Immature natural killer cell (primary cell): ENCODE results near the gene TMEM235. TPM values are rescaled to one million over a fixed set of nuclear protein-coding genes. Genes with fewer than 3 reads are reported as not detected.
A peak's percentile ranks its signal among the peaks of the same experiment; 100 is the strongest.

Experiments used
- DNase-seq, 3 donors: peaks; one replicate each; pipeline ENCODE4 v3.0.0; 2022; ENCODE audit warnings: mixed read lengths in 1 of 3
- H3K27ac Mint-ChIP-seq, 6 donors: one replicate each; pipeline ENCODE4 v1.8.0; 2020; ENCODE audit warnings: mixed read lengths in 6 of 6, mild to moderate bottlenecking in 5 of 6, inconsistent platforms in 4 of 6, moderate library complexity in 3 of 6
- H3K27me3 Mint-ChIP-seq, 3 donors: one replicate each; pipeline ENCODE4 v1.8.0; 2020 to 2021; ENCODE audit warnings: low read depth in 3 of 3, mild to moderate bottlenecking in 3 of 3, mixed read lengths in 3 of 3, moderate library complexity in 3 of 3, inconsistent platforms in 1 of 3
- H3K36me3 Mint-ChIP-seq, 3 donors: one replicate each; pipeline ENCODE4 v1.8.0; 2020; ENCODE audit warnings: mixed read lengths in 3 of 3, inconsistent platforms in 2 of 3, mild to moderate bottlenecking in 2 of 3
- H3K4me1 Mint-ChIP-seq, 2 donors: one replicate each; pipeline ENCODE4 v1.8.0; 2020; ENCODE audit warnings: inconsistent platforms in 2 of 2, mild to moderate bottlenecking in 2 of 2, mixed read lengths in 2 of 2, moderate library complexity in 1 of 2
- H3K4me3 Mint-ChIP-seq, 5 donors: one replicate each; pipeline ENCODE4 v1.8.0; 2020; ENCODE audit warnings: mild to moderate bottlenecking in 5 of 5, mixed read lengths in 5 of 5, inconsistent platforms in 3 of 5, moderate library complexity in 3 of 5
- H3K9me3 Mint-ChIP-seq, 6 donors: one replicate each; pipeline ENCODE4 v1.8.0; 2020; ENCODE audit warnings: mild to moderate bottlenecking in 6 of 6, mixed read lengths in 6 of 6, inconsistent platforms in 4 of 6, moderate library complexity in 3 of 6
- polyA plus RNA-seq, 3 donors: library from polyadenylated mRNA; unstranded; fragments of 300-500 nt; fragmentation: Illumina TruSeq; gene quantifications; one replicate each; pipeline ENCODE4 v1.2.3, GENCODE V29; 2021

The TMEM235 gene
- polyA plus RNA-seq, 3 donors from 2014 or later = not detected

DNA sequence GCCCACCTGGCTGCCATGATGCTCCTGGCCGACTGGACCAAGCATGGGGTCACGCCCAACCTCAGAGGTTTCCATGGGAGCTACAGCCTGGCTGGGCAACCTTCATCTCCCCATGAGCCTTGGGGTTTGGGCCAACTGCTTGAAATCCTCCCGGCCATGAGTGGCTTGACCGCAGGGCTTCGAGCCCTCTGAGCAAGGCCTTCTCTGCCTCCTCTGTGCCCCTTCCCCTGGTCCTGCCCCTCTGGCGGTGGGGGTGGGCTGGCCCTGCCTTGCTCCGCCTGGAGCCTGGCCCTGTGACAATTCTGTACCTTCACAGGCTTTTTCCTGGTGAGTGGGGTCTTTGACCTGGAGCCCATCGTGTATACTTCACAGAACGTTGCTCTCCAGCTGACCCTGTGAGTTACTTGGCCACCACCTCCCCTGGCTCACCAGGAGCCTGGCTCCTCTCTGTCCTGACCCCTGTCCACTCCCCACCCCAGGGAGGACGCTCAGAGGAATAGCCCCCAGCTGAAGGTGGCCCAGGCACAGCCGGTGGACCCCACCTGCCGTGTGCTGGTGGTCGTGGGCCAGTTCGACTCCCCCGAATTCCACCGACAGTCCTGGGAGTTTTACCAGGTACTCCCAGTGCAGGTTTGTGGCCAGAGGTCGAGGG, 26.2 kb upstream of the TMEM235 start:
- no peaks in the 10 kb centered on the region for H3K4me1 Mint-ChIP-seq
- no peak overlapping the region for H3K4me3 Mint-ChIP-seq

DNA sequence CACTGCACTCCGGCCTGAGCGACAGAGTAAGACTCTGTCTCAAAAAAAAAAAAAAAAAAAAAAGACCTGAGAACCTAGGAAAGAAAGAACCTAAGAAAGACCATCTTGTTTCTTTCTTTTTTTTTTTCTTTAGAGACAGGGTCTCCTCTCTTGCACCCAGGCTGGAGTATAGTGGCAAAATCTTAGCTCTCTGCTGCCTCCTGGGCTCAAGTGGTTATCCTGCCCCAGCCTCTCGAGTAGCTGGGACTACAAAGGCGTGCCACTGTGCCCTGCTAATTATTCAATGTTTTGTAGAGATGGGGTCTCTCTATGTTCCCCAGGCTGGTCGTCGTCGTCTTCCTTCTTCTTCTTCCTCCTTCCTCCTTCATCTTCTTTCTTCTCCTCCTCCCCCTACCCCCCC, 25.1 kb upstream of the TMEM235 start:
- H3K9me3 Mint-ChIP-seq = no peaks in the 10 kb centered on the region
- H3K4me1 Mint-ChIP-seq = no peaks in the 10 kb centered on the region
- H3K27me3 Mint-ChIP-seq = peaks cover 0 to 2% (median 0%) of the 10 kb centered on the region in 3 donors
- no peak overlapping the region for H3K27ac Mint-ChIP-seq
- H3K36me3 Mint-ChIP-seq = no peaks in the 10 kb centered on the region
- DNase-seq = no peak
- no peak overlapping the region for H3K4me3 Mint-ChIP-seq

More for the DNA sequence above, 26.2 kb upstream of the TMEM235 start:
- Mint-ChIP-seq H3K27ac (no peak overlapping the region), H3K9me3 (no peaks in the 10 kb centered on the region), H3K27me3 (peaks cover 0 to 2% (median 0%) of the 10 kb centered on the region in 3 donors), H3K36me3 (no peaks in the 10 kb centered on the region)
- no peak for DNase-seq

DNA sequence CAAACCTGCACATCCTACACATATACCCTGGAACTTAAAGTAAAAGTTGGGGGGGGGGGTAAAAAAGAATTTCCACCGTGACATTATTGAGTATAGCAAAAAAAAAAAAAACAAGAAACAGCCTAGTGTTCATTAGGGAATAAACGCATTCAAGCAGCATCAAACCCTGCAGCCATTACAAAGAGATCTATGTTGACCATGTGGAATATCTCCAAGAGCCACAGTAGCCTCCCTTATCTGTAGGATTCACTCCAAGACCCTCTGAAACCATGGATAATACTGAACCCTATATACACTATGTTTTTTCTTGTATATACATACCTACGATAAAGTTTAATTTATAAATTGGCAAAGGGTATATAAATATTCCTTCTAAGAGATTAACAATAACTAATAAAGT, 22.9 kb upstream of the TMEM235 start:
- H3K4me1 Mint-ChIP-seq = no peaks in the 10 kb centered on the region
- H3K4me3 Mint-ChIP-seq = no peak overlapping the region
- no peaks in the 10 kb centered on the region for H3K36me3 Mint-ChIP-seq
- DNase-seq = no peak
- H3K9me3 Mint-ChIP-seq = no peaks in the 10 kb centered on the region
- H3K27ac Mint-ChIP-seq = no peak overlapping the region
- no peaks in the 10 kb centered on the region for H3K27me3 Mint-ChIP-seq

DNA sequence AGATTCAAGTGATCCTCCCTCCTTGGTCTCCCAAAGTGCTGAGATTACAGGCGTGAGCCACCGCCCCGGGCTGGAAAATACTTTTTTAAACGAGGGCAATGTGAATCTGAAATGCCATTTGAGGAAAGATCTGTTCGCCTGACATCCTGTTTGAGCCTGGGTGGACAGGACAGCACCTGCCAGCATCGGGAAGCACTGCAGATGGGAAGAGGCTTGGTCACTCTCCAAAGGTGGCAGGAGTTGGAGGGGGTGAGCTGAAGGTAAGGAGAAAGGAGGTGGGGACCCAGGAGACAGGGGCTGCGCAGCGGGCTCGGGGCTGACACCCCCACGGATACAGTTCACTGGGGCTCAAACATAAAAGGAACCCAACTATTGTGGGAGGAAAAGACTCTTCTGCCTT, 21.3 kb upstream of the TMEM235 start:
- no peak for DNase-seq
- H3K27ac Mint-ChIP-seq = no peak overlapping the region
- peaks cover 0 to 3% of the 10 kb centered on the region in 2 donors for H3K4me1 Mint-ChIP-seq
- H3K27me3 Mint-ChIP-seq = no peaks in the 10 kb centered on the region
- no peaks in the 10 kb centered on the region for H3K36me3 Mint-ChIP-seq
- no peaks in the 10 kb centered on the region for H3K9me3 Mint-ChIP-seq
- H3K4me3 Mint-ChIP-seq = no peak overlapping the region

DNA sequence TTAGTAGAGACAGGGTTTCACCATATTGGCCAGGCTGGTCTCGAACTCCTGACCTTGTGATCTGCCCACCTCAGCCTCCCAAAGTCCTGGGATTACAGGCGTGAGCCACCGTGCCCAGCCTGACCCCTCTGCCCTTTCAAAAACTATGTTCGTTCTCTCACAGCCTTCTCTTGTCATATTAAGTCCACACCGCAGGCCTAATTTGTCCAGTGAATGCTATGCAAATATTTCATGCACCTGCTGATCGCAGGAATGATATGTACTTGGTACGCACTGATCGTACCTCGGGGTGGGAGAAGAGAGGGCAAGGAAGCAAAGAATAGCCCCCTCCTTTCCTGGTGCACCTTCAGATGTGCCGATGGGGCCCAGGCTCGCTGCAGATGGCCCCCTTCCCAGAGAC, 20.4 kb upstream of the TMEM235 start:
- no peak overlapping the region for H3K4me3 Mint-ChIP-seq
- no peak overlapping the region for H3K27ac Mint-ChIP-seq
- no peaks in the 10 kb centered on the region for H3K9me3 Mint-ChIP-seq
- peaks cover 0 to 3% of the 10 kb centered on the region in 2 donors for H3K4me1 Mint-ChIP-seq
- no peak for DNase-seq
- H3K36me3 Mint-ChIP-seq = no peaks in the 10 kb centered on the region
- no peaks in the 10 kb centered on the region for H3K27me3 Mint-ChIP-seq

DNA sequence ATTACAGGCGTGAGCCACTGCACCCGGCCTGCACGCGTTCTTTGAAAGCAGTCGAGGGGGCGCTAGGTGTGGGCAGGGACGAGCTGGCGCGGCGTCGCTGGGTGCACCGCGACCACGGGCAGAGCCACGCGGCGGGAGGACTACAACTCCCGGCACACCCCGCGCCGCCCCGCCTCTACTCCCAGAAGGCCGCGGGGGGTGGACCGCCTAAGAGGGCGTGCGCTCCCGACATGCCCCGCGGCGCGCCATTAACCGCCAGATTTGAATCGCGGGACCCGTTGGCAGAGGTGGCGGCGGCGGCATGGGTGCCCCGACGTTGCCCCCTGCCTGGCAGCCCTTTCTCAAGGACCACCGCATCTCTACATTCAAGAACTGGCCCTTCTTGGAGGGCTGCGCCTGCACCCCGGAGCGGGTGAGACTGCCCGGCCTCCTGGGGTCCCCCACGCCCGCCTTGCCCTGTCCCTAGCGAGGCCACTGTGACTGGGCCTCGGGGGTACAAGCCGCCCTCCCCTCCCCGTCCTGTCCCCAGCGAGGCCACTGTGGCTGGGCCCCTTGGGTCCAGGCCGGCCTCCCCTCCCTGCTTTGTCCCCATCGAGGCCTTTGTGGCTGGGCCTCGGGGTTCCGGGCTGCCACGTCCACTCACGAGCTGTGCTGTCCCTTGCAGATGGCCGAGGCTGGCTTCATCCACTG, 17.3 kb upstream of the TMEM235 start, which contains the start of gene BIRC5:
Gene BIRC5 (plus strand): TSS at position 238 of the 690 bp plus-strand sequence. CDS start 64 bp downstream, at position 302.
- peaks cover 0 to 3% of the 10 kb centered on the region in 2 donors for H3K4me1 Mint-ChIP-seq
- DNase-seq = peak; percentile 84 to 86 (median 85)
- H3K27me3 Mint-ChIP-seq = no peaks in the 10 kb centered on the region
- peak within 1 kb of the TSS in 1 of 6 donors; percentile 34 for H3K27ac Mint-ChIP-seq
- peak within 1 kb of the TSS; percentile 69 to 85 (median 80) for H3K4me3 Mint-ChIP-seq
- H3K36me3 Mint-ChIP-seq = no peaks in the 10 kb centered on the region
- H3K9me3 Mint-ChIP-seq = no peaks in the 10 kb centered on the region

DNA sequence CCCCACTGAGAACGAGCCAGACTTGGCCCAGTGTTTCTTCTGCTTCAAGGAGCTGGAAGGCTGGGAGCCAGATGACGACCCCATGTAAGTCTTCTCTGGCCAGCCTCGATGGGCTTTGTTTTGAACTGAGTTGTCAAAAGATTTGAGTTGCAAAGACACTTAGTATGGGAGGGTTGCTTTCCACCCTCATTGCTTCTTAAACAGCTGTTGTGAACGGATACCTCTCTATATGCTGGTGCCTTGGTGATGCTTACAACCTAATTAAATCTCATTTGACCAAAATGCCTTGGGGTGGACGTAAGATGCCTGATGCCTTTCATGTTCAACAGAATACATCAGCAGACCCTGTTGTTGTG, 16.7 kb upstream of the TMEM235 start:
- Mint-ChIP-seq H3K27ac (no peak overlapping the region), H3K27me3 (no peaks in the 10 kb centered on the region), H3K4me3 (peak overlapping the region; percentile 69 to 85 (median 80)), H3K36me3 (no peaks in the 10 kb centered on the region), H3K4me1 (peaks cover 0 to 3% of the 10 kb centered on the region in 2 donors), H3K9me3 (no peaks in the 10 kb centered on the region)
- DNase-seq = no peak

DNA sequence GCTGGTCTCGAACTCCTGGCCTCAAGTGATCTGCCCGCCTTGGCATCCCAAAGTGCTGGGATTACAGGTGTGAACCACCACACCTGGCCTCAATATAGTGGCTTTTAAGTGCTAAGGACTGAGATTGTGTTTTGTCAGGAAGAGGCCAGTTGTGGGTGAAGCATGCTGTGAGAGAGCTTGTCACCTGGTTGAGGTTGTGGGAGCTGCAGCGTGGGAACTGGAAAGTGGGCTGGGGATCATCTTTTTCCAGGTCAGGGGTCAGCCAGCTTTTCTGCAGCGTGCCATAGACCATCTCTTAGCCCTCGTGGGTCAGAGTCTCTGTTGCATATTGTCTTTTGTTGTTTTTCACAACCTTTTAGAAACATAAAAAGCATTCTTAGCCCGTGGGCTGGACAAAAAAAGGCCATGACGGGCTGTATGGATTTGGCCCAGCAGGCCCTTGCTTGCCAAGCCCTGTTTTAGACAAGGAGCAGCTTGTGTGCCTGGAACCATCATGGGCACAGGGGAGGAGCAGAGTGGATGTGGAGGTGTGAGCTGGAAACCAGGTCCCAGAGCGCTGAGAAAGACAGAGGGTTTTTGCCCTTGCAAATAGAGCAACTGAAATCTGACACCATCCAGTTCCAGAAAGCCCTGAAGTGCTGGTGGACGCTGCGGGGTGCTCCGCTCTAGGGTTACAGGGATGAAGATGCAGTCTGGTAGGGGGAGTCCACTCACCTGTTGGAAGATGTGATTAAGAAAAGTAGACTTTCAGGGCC, 11.9 kb upstream of the TMEM235 start:
- DNase-seq = no peak
- no peak overlapping the region for H3K4me3 Mint-ChIP-seq
- no peaks in the 10 kb centered on the region for H3K9me3 Mint-ChIP-seq
- H3K36me3 Mint-ChIP-seq = no peaks in the 10 kb centered on the region
- no peaks in the 10 kb centered on the region for H3K27me3 Mint-ChIP-seq
- peak overlapping the region in 1 of 6 donors; percentile 36 for H3K27ac Mint-ChIP-seq
- H3K4me1 Mint-ChIP-seq = peaks cover 0 to 2% of the 10 kb centered on the region in 2 donors

DNA sequence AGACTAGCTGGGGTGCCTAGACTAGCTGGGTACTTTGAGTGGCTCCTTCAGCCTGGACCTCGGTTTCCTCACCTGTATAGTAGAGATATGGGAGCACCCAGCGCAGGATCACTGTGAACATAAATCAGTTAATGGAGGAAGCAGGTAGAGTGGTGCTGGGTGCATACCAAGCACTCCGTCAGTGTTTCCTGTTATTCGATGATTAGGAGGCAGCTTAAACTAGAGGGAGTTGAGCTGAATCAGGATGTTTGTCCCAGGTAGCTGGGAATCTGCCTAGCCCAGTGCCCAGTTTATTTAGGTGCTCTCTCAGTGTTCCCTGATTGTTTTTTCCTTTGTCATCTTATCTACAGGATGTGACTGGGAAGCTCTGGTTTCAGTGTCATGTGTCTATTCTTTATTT, 8.4 kb upstream of the TMEM235 start:
- Mint-ChIP-seq H3K27me3 (peaks cover 0 to 3% (median 2%) of the 10 kb centered on the region in 3 donors), H3K4me3 (no peak overlapping the region), H3K4me1 (no peaks in the 10 kb centered on the region), H3K36me3 (no peaks in the 10 kb centered on the region), H3K9me3 (no peaks in the 10 kb centered on the region), H3K27ac (no peak overlapping the region)
- no peak for DNase-seq

DNA sequence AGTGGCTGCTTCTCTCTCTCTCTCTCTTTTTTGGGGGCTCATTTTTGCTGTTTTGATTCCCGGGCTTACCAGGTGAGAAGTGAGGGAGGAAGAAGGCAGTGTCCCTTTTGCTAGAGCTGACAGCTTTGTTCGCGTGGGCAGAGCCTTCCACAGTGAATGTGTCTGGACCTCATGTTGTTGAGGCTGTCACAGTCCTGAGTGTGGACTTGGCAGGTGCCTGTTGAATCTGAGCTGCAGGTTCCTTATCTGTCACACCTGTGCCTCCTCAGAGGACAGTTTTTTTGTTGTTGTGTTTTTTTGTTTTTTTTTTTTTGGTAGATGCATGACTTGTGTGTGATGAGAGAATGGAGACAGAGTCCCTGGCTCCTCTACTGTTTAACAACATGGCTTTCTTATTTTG, 7.7 kb upstream of the TMEM235 start:
- no peak for DNase-seq
- peaks cover 0 to 3% (median 2%) of the 10 kb centered on the region in 3 donors for H3K27me3 Mint-ChIP-seq
- H3K4me3 Mint-ChIP-seq = no peak overlapping the region
- H3K9me3 Mint-ChIP-seq = no peaks in the 10 kb centered on the region
- no peaks in the 10 kb centered on the region for H3K4me1 Mint-ChIP-seq
- H3K27ac Mint-ChIP-seq = no peak overlapping the region
- no peaks in the 10 kb centered on the region for H3K36me3 Mint-ChIP-seq

DNA sequence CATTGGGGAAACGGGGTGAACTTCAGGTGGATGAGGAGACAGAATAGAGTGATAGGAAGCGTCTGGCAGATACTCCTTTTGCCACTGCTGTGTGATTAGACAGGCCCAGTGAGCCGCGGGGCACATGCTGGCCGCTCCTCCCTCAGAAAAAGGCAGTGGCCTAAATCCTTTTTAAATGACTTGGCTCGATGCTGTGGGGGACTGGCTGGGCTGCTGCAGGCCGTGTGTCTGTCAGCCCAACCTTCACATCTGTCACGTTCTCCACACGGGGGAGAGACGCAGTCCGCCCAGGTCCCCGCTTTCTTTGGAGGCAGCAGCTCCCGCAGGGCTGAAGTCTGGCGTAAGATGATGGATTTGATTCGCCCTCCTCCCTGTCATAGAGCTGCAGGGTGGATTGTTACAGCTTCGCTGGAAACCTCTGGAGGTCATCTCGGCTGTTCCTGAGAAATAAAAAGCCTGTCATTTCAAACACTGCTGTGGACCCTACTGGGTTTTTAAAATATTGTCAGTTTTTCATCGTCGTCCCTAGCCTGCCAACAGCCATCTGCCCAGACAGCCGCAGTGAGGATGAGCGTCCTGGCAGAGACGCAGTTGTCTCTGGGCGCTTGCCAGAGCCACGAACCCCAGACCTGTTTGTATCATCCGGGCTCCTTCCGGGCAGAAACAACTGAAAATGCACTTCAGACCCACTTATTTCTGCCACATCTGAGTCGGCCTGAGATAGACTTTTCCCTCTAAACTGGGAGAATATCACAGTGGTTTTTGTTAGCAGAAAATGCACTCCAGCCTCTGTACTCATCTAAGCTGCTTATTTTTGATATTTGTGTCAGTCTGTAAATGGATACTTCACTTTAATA, 7.0 kb upstream of the TMEM235 start:
- no peaks in the 10 kb centered on the region for H3K4me1 Mint-ChIP-seq
- DNase-seq = no peak
- H3K27ac Mint-ChIP-seq = no peak overlapping the region
- peaks cover 0 to 3% (median 2%) of the 10 kb centered on the region in 3 donors for H3K27me3 Mint-ChIP-seq
- no peak overlapping the region for H3K4me3 Mint-ChIP-seq
- H3K9me3 Mint-ChIP-seq = no peaks in the 10 kb centered on the region
- H3K36me3 Mint-ChIP-seq = no peaks in the 10 kb centered on the region

DNA sequence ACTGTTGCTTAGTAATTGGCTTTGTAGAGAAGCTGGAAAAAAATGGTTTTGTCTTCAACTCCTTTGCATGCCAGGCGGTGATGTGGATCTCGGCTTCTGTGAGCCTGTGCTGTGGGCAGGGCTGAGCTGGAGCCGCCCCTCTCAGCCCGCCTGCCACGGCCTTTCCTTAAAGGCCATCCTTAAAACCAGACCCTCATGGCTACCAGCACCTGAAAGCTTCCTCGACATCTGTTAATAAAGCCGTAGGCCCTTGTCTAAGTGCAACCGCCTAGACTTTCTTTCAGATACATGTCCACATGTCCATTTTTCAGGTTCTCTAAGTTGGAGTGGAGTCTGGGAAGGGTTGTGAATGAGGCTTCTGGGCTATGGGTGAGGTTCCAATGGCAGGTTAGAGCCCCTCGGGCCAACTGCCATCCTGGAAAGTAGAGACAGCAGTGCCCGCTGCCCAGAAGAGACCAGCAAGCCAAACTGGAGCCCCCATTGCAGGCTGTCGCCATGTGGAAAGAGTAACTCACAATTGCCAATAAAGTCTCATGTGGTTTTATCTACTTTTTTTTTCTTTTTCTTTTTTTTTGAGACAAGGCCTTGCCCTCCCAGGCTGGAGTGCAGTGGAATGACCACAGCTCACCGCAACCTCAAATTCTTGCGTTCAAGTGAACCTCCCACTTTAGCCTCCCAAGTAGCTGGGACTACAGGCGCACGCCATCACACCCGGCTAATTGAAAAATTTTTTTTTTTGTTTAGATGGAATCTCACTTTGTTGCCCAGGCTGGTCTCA, 6.2 kb upstream of the TMEM235 start:
- Mint-ChIP-seq H3K4me1 (no peaks in the 10 kb centered on the region), H3K4me3 (no peak overlapping the region), H3K9me3 (no peaks in the 10 kb centered on the region), H3K27me3 (peaks cover 0 to 3% (median 2%) of the 10 kb centered on the region in 3 donors), H3K36me3 (no peaks in the 10 kb centered on the region), H3K27ac (no peak overlapping the region)
- DNase-seq = no peak
